ENCODE results near the gene TTC23L.
A peak's percentile ranks its signal among the peaks of the same experiment; 100 is the strongest.

TTC23L gene

DNA sequence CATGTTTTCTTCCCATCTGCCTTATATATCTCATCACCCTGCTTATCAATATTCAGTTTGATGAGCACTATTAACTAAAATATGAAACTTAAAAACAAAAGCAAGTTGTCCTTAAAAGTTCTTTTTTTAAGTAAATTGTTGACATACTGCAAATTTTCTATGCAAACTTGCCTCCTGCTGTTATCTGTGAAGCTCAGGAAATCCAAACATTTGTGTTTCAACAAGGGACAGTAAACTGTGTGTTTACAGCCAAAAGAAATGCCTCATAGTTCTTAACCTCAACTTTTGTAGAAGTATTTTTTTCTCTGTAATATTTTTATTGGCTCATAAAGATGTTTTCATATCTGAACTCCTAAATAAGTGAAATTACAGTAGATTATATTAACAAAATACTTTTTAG lies 7.7 kb upstream of the TTC23L start:
- no peak for DNase-seq (ENCODE audit: low read depth)
- no peak overlapping the region for H3K4me3 ChIP-seq (ENCODE audit: low read depth, low read length)

DNA sequence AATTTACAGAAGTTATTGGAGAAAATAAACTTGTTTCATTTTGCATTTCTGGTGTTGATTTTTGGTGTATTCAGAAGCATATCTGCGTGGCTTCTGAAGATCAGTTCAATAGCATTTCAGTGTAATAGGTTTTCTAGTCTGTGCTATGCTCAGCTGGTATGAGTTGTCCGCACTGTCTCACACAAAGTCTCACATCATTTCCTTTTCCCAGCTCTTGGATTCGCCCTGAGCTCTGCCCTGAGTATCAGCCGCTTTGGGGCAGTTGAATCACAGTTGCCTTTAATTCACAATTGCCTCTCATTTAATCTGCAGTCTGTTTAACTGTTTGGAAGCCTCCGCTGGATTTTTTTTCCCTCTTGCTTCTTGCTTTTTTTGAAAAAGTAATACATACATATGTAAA lies 6.4 kb upstream of the TTC23L start:
- DNase-seq (ENCODE audit: low read depth), result no peak
- H3K4me3 ChIP-seq (ENCODE audit: low read depth, low read length), result no peak overlapping the region

DNA sequence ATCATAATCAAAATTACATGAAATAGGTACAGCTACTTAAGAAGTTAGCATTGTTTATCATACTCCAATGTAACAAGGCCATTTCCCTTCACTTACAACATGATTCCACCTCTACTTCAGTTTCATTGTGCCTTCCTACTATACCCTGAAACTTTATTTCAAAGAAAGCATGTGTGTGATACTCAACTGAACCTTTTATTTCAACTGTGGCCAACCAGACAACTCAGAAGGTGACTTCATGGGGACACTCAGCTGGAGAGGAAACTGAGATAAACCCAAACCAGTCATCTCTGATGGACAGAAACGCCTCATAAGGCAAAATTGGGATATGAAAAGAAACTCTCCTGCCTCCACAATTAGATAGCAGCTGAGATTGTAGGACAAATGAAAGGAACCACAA lies 5.9 kb upstream of the TTC23L start:
- DNase-seq (ENCODE audit: low read depth), result no peak
- no peak overlapping the region for H3K4me3 ChIP-seq (ENCODE audit: low read depth, low read length)

DNA sequence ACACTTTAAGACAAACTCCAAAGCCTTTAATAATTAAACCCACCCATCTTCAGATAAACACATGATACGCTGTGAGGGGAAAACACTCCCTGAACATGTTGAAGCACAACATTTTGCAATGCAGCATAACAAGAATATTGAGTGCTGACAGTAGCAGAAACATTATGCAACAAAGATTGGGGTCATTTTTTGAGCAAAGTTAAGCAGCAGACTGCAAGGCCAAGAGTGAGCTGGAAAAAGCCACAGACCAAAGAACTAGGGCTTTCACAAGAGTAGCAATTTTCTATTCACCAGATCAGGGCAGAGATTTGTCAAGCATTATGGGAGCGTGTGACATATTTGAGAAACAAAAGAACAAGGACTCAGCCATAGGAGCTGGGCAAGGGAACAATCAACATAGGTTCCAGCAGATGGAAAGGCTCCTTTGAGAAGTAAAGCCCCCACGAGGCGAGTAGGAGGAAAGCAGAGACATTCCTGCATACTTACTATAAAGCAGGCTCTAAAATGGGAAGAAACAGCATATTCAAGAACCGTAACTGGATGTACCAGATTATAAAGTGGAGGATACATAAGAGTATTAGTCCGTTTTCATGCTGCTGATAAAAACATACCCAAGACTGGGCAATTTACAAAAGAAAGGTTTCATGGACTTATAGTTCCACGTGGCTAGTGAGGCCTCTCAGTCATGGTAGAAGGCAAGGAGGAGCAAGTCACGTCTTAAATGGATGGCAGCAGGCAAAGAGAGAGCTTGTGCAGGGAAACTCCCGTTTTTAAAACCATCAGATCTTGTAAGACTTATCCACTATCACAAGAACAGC lies 4.8 kb upstream of the TTC23L start:
- DNase-seq (ENCODE audit: low read depth), result no peak
- no peak overlapping the region for H3K4me3 ChIP-seq (ENCODE audit: low read depth, low read length)

DNA sequence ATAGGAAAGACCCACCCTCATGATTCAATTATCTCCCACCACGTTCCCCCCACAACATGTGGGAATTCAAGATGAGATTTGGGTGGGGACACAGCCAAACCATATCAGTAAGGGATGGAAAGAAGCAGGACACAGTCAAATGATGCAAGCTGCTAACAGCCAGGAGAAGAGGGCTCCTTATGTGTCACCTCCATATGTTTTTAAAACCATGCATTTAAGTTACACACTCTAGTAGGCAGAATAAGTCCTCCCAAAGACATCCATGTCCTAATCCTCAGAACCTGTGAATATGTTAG lies 4.2 kb upstream of the TTC23L start:
- DNase-seq (ENCODE audit: low read depth), result no peak
- no peak overlapping the region for H3K4me3 ChIP-seq (ENCODE audit: low read depth, low read length)

DNA sequence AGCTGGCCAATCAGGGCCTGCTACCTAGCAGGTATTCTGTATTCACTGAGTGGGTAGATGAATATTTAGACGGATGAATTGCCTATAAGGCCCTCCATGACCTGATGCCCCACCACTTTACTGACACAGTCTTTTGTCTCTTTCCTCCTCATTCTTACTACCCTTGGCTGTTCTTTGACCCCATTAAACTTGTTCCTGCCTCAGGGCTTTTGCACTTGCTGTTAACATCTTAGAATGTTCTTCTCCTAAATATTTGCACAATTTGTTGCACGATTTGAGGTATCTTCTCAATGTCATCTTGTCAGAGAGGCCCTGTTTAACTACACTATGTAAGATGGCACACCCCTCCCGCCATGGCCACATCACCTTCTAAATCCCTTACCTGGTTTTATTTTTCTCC lies 3.3 kb upstream of the TTC23L start:
- no peak overlapping the region for H3K4me3 ChIP-seq (ENCODE audit: low read depth, low read length)
- no peak for DNase-seq (ENCODE audit: low read depth)

DNA sequence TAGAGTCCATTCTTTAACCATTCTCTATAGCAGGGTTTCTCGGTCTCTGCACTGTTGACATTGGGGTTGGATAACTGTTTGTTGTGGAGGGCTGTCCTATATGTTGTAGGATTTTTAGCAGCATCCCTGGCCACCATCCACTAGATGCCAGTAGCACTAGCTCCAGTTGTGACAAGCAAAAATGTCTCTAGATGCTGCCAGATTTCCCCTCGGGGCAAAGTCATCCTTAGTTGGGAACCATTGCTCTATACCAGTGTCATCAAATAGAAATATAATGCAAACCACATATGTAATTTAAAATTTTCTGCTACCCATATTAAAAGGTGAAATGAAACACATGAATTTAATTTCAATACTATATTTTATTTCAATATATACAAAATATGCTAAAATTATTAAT lies 2.9 kb downstream of the TTC23L start:
- no peak overlapping the region for H3K4me3 ChIP-seq (ENCODE audit: low read depth, low read length)
- DNase-seq (ENCODE audit: low read depth), result no peak

DNA sequence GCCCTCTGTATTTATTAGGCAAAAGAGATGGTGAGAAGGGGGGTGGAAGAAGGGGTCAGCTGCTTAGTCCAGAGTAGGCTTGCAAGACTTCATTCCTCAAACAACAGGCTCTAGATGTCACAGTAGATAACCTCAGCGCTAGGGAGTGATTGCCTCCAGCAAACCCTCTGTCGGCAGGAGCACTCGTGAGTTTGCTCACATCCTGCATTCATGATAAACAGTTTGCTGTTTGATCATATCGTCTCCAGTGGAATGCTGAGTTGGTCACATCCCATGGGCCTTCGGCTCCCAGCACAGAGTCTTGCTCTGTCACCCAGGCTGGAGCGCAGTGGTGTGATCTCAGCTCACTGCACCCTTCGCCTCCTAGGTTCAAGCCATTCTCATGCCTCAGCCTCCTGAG lies 3.6 kb downstream of the TTC23L start:
- no peak for DNase-seq (ENCODE audit: low read depth)
- H3K4me3 ChIP-seq (ENCODE audit: low read depth, low read length), result no peak overlapping the region

DNA sequence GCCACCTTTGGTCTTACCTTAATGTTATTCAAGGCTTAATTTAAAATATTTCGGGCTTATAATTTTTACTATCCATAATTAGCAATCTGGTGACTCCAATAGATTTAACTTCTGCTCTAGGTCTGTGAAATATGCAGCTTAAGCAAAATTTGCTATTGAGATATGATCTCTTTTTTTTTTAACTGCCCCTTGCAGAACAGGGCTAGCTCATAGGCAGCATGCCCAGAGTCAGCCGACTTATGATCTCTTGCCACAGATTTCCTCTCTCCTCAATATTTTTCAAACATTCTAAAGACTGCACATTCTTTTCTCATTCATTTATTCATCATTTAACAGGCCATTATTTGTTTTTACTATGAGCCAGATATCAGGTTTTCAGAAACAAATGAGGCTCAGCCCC lies 4.5 kb downstream of the TTC23L start:
- no peak overlapping the region for H3K4me3 ChIP-seq (ENCODE audit: low read depth, low read length)
- DNase-seq (ENCODE audit: low read depth), result no peak

DNA sequence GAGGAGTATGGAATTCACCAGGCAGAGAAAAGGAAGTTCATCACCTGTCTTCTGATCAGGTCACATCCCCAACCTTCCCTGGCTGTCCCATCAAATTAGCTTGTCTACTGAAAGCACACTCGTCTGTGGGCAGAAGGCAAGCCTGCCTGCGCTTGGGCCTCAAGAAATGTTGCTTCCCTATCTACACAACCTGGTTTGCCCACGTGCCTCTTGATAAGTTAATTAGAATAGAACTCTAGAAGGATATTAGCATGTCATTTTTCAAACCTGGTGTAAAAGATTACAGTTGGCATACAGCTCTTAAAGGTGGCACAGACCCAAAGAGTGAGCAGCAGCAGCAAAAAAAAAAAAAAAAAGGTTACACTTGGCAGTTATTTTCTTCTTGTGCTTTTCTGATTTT lies 5.1 kb downstream of the TTC23L start:
- no peak overlapping the region for H3K4me3 ChIP-seq (ENCODE audit: low read depth, low read length)
- DNase-seq (ENCODE audit: low read depth), result no peak

DNA sequence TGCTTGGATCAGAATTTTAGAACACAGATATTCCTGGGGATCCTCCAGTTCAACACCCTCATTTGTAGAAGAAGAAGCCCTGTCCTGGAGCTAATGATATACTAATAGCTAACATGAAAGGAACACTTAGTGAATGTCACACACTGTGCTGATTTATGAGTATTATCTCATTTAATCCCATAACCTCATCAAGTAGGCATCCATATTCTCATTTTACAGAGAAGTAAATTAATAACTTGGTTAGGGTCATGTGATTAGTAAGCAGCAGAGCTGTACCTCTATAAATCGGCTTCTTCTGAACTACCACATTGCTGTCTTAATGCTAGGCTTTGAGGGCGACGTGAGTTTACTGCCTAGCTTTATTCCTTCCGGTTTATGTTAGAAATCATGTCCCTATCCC lies 6.0 kb downstream of the TTC23L start:
- no peak overlapping the region for H3K4me3 ChIP-seq (ENCODE audit: low read depth, low read length)
- no peak for DNase-seq (ENCODE audit: low read depth)

DNA sequence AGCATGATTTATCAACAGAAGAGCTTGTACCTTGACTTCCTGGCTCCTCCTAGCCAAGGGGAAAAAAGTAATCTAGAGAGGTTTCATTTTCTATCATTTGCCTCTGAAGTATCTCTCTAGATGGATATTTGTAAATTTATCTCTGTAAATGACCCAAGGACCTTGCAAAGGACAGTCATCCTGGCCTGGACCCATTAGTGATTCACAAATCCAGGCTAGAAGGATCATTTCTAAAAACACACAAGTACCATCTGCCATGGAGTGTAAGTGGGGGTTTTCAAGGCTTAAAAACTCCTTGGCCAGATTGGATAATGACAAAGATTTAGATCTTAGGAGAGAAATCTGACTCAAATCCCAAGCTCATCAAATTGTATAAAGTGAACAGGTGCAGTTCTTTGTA lies 8.1 kb downstream of the TTC23L start:
- DNase-seq (ENCODE audit: low read depth), result no peak
- no peak overlapping the region for H3K4me3 ChIP-seq (ENCODE audit: low read depth, low read length)

DNA sequence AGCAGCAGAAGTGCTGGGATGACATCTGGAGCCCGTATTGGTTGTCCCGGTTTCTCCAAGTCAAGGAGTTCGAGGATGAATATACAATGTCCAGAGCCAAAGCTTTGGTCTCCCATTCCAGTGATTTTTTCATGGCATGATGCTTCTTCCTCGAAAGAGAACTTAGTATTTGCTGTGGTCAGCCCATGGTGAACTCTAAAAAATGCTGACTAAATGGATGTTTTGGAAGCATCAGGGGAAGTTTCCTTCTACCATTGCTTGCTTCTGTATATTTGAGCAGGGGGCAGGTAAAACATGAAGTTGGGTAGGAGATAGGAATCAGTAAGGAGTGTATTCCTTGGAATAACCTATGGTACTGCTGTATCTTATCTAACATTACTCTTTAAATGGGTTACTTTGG lies 8.6 kb downstream of the TTC23L start:
- DNase-seq (ENCODE audit: low read depth), result no peak
- no peak overlapping the region for H3K4me3 ChIP-seq (ENCODE audit: low read depth, low read length)

DNA sequence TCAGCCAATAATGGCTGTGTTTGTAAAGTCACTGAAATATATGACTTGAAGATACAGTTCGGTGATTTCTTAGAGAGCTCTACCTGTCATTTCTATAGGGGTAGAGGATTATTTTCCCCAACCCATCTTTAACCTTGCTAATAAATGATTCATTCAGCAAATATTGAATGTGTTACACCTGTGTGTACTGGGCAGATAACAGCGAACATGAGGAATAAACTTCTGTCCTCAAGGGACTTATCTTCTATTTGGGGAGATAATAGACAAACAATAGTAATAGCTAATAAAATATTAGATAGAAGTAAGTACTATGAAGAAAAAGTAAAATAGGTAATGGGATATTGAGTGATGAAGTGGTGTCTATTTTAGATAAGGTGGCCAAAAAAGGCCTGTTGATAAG lies 9.3 kb downstream of the TTC23L start:
- no peak overlapping the region for H3K4me3 ChIP-seq (ENCODE audit: low read depth, low read length)
- no peak for DNase-seq (ENCODE audit: low read depth)

DNA sequence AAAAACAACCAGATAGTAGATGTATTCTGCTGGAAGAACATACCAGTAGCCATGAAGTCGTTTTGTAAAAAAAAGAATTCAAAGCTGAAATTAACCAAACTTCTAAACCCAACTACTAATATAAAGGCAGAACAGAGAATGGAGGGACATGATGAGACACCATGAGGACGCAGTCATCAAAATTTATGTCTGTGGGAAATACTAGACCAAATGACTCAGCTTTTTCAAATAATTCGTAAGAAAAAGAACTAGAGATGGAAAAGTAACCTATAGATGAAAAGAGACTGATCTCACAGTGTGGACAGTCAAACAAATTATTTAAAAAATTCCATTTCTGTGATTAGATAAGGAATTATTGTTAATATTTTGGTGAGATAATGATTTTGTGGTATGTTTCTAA lies 10.3 kb downstream of the TTC23L start:
- H3K4me3 ChIP-seq (ENCODE audit: low read depth, low read length), result no peak overlapping the region
- no peak for DNase-seq (ENCODE audit: low read depth)

DNA sequence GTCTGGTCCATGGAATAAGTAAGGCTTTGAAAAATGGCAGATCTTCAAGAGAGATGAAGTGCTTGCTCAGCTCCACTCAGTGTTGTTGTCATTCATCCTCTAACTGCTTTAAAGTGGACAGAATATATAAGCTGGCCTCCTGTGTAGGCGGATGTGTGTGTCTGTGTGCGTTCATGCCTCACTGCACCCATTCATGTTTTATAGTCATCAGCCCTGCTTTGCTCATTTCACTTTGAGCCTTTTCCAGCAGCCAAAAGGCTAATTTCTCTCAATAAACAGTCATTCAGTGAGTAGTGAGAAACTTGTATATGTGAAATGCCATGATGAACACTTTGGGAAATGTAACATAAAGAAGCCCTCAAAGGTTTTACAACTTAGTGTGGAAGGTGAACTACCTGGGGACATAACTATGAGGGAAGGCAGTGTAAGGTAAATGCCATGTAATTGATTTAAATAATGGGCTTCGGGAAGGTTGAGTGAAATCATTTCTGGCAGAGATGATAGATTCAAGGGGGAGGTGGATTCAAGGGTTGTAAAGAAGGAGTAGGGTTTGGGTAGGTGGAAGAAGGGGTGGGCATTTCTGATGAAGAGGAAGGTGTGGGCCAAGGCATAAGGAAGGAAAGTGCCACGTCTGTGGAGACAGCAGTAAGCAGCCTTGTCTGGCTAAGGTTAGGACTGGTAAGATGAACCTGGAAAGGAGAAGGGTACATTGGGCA lies 15.7 kb downstream of the TTC23L start:
- no peak for DNase-seq (ENCODE audit: low read depth)
- H3K4me3 ChIP-seq (ENCODE audit: low read depth, low read length), result no peak overlapping the region

DNA sequence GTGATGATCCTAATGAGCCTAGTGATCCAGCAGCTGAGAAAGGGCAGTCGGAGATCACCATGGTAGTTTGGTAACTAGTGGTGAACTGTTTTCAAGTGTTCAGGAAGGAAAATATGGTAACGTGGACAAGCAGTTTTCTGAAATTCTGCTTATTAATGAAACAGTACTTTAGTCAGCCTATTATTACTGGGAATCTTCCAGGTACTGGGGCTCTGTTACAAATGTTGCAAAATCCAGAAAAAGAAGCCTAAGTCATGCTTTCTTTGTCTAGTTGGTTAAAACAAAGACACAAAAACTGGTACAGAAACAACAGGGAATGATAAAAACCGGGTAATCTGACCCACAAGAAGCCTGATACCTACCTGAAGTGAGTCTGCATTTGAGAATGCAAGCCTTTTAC lies 18.2 kb downstream of the TTC23L start:
- no peak overlapping the region for H3K4me3 ChIP-seq (ENCODE audit: low read depth, low read length)
- no peak for DNase-seq (ENCODE audit: low read depth)

DNA sequence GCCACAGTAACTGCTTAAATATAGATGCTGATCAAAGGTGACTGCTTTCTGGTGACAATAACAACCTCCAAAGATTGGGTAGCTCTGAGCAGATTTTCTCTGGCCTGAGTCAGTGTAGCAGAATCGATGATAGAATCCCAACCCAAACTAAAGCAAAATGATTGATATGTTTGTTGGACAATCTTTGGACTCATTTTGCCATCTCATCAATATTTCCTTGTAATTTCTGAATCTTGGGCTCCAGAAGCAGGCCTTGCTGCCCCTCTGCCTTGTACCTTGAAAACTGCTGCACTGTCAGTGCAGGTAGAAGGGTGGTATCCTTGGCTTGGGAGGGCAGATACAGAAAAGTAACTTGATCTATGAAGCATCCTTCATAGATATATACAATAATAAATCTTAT lies 18.9 kb downstream of the TTC23L start:
- H3K4me3 ChIP-seq (ENCODE audit: low read depth, low read length), result no peak overlapping the region
- no peak for DNase-seq (ENCODE audit: low read depth)

DNA sequence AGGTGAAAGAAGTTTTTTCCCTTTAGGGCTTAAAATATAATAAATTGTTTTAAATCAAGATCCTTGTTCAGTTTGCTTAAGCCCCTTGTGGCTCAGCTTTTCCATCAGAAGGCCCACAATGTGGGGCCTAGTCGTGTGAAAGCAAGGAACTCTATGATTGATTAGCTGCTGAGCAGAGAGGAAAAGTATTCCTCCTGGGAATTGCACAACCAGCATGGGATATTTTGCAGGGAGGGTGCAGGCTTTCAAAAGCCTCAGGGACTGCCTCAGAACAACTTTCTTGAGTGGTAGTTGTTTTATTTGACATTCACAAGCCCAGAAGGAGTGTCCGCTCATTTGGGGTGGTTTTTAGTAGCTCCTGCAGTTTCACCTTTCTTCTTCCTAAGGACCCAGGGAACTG lies 19.8 kb downstream of the TTC23L start:
- peak; percentile 51 for DNase-seq (ENCODE audit: low read depth)
- H3K4me3 ChIP-seq (ENCODE audit: low read depth, low read length), result no peak overlapping the region

DNA sequence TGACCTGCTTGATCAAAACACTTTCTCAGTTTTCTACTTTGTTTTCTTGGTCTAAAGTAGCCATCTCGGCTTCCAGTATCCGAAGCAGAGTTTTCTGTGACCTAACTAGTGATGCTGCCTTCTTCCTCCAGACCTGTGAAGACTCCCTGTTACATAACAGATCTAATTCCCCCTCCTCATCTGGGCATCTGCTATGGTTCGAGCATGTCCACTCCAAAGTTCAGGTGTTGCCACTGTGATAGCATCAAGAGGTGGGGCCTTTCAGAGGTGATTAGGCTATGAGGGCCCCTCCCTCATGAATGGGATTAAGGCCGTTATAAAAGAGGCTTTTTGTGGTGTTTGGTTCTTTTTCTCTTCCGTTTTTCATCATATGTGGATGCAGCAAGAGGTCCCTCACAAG lies 20.3 kb downstream of the TTC23L start:
- DNase-seq (ENCODE audit: low read depth), result no peak
- no peak overlapping the region for H3K4me3 ChIP-seq (ENCODE audit: low read depth, low read length)

DNA sequence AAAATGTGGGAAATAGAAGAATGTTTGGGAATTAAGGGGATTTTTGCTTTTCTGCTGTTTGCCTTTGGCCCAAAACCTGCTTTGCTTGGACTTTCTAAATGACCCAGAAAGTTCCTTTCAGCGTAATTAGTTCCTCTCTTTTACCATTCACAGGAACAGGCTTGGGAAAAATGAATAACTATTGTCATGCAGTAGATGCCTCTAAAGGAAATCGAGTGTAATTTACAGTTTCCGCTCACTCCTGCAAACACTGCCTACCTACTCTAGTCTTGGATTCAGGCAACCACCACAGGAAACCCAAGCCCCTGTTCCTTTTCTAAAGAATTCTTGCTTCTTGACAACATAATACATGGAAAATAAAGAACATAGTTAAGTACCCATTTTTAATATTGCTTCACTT lies 25.0 kb downstream of the TTC23L start:
- DNase-seq (ENCODE audit: low read depth), result no peak
- no peak overlapping the region for H3K4me3 ChIP-seq (ENCODE audit: low read depth, low read length)

All from skeletal muscle cell (primary cell).